GM18519 (cell line): ENCODE data around the gene CACNA1H.

ENCODE experiments used
- ATAC-seq: cut with Tn5 transposase; IDR thresholded peaks from one replicate; pipeline ENCODE4 v1.9.1; 2021; ENCODE audit warnings: mild to moderate bottlenecking, moderate library complexity; ENCODE audit not compliant: unreplicated experiment, low FRiP score

The CACNA1H gene

GRCh38 chr16:1156055-1156982, 3.4 kb downstream of the CACNA1H start:
- ATAC-seq, result no peak

- no peak for ATAC-seq
These were observed 4.2 kb downstream of the CACNA1H start for GRCh38 chr16:1156983-1157638.

GRCh38 chr16:1157639-1158455, 4.9 kb downstream of the CACNA1H start:
- ATAC-seq, result no peak

- no peak for ATAC-seq
These were observed 5.8 kb downstream of the CACNA1H start for GRCh38 chr16:1158456-1159324.

GRCh38 chr16:1159325-1159972, 6.5 kb downstream of the CACNA1H start:
- no peak for ATAC-seq

- ATAC-seq, result no peak
These were observed 7.3 kb downstream of the CACNA1H start for GRCh38 chr16:1159973-1160772.

- no peak for ATAC-seq
These were observed 8.0 kb downstream of the CACNA1H start for GRCh38 chr16:1160773-1161348.

GRCh38 chr16:1162701-1163566, 10.0 kb downstream of the CACNA1H start:
- no peak for ATAC-seq

GRCh38 chr16:1163567-1164055, 10.7 kb downstream of the CACNA1H start:
- no peak for ATAC-seq

- ATAC-seq, result no peak
These were observed 11.5 kb downstream of the CACNA1H start for GRCh38 chr16:1164382-1164781.

- ATAC-seq, result no peak
These were observed 12.1 kb downstream of the CACNA1H start for GRCh38 chr16:1164975-1165374.

GRCh38 chr16:1165511-1165910, 12.6 kb downstream of the CACNA1H start:
- ATAC-seq, result no peak

- ATAC-seq, result no peak
These were observed 14.6 kb downstream of the CACNA1H start for GRCh38 chr16:1167276-1168107.

GRCh38 chr16:1168837-1169236, 15.9 kb downstream of the CACNA1H start:
- no peak for ATAC-seq

- ATAC-seq, result no peak
These were observed 16.6 kb downstream of the CACNA1H start for GRCh38 chr16:1169285-1170075.

- no peak for ATAC-seq
These were observed 17.1 kb downstream of the CACNA1H start for GRCh38 chr16:1170076-1170418.
